NCI-H146 treated with DMSO at 0.1 percent for 48 hours (cell line): ENCODE data around the gene ZBTB17.

Experiments used
- DNase-seq: peaks from one replicate; lab custom pipeline; 2025; ENCODE audit not compliant: unreplicated experiment; lab: John Stamatoyannopoulos, UW

ZBTB17 gene

DNA sequence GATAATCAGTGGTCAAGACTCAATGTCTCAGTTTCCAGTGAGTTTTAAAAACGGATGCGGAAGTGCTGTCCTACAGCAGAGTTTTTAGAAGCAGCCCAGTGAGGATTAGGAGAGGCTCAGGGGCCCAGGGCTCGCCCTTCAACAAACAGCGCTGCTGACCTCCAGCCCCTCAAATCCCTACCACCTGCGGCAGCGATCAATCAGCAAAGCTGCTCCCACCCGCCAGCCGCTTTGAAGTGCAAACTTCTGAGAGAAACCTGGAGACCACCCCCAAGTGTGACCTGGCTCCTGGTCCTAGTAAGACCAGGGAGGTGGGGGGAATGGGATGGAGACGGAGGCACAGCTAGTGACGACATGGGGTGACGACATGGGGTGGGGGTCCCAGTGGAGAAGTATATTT is 14.4 kb downstream of the ZBTB17 start:
- DNase-seq = no peak

DNA sequence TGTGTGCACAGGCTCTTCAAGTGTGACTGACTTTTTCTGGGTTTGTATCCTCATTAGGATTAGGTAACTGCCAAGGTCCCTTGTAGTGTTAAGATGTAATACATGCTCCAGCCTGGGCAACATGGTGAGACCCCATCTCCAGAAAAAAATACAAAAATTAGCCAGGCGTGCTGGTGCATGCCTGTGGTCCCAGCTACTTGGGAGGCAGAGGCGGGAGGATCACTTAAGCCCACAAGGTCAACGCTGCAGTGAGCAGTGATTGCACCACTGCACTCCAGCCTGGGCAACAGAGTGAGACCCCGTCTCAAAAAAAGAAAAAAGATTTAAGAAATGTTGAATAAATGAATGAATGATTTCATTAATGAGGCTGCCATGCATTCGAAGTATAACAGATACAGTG is 15.1 kb downstream of the ZBTB17 start:
- DNase-seq = no peak

DNA sequence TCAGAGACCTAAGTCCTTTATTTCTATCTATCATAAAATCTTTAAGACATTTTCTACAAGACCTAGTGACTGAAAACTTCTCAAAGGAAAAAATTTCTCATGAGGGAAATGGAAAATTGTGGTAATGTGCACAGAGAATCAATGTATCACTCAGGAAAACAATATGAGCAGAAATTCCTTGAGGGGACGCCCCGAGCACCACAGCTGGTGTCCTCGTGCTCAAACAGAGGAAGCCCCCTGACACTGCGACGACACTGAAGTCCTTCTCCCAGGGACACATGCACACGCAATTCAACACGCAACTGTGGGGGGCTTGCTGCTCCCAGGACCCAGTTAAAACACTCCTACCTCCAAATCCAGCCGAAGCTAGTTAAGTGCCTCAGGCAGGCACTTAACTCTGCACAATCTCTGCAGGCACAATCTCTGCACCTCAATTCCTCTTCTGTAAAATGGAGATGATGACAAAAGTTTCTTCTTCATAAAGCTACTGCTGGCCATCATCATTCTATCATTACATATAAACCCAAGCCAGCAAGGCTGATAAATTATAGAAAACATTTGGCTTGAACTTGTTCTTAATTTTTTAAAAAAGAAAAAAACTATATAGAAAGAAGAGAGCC is 16.0 kb downstream of the ZBTB17 start:
- DNase-seq = no peak

DNA sequence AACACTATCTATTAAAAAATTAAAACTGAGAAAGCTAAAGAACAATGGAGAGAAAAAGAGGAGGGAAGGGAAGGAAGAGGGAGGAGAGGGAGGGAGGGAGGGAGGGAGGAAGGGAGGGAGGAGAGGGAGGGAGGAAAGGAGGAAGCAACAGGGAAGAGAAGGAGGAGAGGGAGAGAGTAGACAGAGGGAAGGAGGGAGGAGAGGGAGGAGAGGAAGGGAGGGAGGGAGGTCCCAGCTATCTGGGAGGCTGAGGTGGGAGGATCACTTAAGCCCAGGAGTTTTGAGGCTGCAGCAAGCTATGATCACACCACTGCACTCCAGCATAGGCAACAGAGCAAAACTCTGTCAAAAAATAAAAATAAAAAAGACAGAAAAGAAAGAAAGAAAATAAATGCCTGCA is 16.5 kb downstream of the ZBTB17 start:
- no peak for DNase-seq

DNA sequence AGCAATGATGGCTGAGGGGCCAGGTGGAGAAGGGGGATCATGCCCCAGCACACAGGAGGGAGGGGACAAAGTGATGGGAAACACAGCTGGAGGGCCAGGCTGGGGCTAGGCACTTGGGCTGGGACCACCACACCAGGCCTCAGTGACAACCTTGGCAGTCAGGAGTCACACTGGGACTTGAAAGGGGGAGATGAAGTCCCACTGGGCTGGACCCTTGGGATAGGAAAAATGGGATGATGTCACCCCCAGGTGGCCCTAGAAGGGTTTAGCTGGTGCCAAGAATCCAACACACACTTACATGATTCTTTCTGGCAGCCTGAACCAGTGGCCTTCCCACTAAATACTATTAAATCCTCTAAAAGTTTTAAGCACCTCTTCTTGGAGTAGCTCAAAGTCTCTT is 17.1 kb downstream of the ZBTB17 start:
- no peak for DNase-seq

- no peak for DNase-seq
Measured at GRCh38 chr1:15958111-15958510, 17.8 kb downstream of the ZBTB17 start.

DNA sequence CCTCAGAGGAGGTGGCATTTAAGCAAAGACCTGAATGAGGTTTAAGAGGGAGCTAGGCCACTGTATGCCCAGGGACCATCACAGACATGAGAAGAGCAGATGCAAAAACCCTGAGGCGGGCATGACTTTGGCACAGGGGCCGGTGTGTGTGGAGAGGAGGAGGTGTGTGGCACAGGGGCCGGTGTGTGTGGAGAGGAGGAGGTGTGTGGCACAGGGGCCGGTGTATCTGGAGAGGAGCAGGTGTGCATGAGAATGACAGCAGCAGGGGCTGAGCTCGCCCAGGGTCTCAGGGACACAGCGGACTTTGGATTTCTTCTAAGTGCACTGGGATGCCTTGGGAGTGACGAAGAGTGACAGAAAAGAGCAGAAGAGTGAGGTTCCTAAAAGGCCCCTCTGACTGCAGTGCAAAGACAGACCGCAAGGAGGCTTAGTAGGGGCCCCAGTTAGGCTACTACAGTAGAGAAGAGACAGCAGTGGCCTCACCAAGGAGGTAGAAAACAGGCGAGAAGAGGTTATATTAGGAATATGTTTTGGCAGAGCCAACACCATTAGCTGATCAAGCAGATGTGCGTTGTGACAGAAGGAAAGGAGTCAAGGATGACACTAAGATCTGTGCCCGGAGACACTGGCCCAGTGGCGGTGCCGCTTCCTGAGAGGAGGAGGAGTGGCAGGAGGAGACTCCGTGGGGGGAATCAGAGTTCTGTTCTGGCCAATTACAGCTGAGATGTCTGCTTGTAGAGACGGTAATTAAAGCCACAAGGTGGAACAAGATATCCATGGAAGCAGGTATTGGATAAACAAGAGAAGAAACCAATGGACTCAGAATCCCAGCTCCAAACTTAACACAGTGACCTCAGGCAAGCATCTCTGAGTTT is 18.4 kb downstream of the ZBTB17 start:
- no peak for DNase-seq

DNA sequence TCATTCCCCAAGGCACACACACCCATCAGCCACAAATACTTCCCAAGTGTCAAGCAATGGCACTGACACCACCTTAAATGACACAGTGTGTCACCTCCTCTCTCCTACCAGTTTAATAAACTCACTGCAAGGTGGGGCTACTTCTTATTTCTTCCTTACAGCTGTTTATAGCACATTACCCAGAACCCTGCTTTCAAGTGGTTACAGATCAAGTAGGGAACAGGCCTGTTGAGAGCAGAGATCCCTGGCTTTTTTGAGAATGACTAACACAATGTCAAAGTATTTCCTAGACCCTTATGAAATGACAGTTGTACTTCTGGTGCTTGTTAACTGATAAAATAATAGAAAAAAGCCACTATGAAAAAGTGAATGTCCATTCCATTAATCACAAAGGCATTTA is 19.8 kb downstream of the ZBTB17 start:
- no peak for DNase-seq

DNA sequence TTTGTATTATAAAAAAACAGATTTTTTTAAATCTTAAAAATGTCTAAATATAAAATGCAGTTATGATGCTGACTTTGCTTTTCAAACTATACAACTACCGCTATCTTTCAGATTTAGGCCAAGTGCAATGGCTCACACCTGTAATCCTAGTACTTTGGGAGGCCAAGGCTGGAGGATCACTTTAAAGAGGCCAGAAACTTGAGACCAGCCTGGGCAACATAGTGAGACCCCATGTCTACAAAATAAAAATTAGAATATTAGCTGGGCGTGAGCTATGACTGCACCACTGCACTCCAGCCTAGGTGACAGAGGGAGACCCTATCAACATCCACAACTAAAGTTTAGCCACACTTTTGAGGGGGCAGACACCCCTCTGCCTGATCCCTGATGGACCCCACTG is 20.3 kb downstream of the ZBTB17 start:
- no peak for DNase-seq

GRCh38 chr1:15954316-15954715 is 21.6 kb downstream of the ZBTB17 start:
- DNase-seq = no peak

DNA sequence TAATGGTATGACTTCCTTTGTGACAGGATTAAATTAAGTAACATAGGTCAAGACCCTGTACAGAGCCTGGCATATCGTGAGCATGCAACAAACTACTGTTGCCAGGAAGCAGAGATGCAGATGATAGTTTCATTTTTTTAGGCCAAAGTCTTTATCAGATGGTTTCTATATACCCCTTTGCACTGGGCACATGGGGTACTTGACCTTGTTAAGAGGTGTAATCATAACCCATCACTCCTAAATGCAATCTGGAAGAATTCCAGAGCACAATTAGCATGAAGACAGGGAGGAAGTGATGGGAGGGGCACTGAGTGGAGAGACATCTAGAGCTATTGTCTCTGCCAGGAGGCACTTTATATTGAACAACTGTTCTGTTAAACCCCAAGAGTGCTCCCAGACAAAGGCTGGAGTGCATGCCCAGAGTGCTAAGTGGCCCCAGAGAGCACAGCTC is 22.1 kb downstream of the ZBTB17 start:
- DNase-seq = no peak

- no peak for DNase-seq
Measured at GRCh38 chr1:15953294-15953771, 22.6 kb downstream of the ZBTB17 start.

GRCh38 chr1:15952317-15953258 is 23.3 kb downstream of the ZBTB17 start:
- no peak for DNase-seq

DNA sequence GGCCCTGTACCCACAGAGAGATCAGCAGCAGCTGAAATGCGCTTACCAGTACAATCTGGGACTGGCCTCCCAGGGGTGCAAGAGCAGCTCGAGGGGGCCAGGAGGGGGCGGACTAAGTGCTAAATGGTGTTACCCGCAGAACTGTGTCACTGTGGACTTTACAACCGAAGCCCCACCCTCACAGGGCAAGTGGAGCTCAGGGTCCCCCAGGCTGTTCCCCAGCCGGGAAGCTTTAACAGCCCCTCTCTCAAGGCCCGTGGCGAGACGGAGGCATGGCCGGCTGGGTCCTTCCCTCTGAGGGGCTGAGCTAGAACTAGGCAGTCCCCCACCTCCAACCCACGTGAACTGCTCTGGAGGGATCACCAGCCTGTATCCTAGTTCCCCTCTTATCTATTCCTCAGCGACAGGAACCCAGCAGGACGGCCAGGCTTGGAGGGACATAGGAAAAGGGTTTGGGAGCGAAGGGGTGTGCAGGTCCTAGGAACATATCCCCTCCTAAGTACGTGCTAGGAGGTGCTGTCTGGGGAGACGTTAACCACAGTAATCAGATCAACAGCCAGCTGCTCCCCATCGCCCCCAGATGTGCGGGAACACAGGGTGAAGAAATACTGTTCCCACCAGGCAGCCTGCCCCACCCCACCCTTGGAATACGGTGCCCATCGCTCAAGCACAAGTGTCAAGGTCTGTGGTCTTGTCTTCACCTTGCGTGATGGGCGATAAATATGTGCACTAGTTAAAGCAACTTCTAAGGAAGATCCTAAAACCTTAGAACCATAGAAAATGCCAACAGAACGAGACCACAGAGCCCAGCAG is 24.4 kb downstream of the ZBTB17 start:
- no peak for DNase-seq

- no peak for DNase-seq
Measured at GRCh38 chr1:15950763-15951295, 25.1 kb downstream of the ZBTB17 start.

- DNase-seq = no peak
Measured at GRCh38 chr1:15950302-15950701, 25.6 kb downstream of the ZBTB17 start.

DNA sequence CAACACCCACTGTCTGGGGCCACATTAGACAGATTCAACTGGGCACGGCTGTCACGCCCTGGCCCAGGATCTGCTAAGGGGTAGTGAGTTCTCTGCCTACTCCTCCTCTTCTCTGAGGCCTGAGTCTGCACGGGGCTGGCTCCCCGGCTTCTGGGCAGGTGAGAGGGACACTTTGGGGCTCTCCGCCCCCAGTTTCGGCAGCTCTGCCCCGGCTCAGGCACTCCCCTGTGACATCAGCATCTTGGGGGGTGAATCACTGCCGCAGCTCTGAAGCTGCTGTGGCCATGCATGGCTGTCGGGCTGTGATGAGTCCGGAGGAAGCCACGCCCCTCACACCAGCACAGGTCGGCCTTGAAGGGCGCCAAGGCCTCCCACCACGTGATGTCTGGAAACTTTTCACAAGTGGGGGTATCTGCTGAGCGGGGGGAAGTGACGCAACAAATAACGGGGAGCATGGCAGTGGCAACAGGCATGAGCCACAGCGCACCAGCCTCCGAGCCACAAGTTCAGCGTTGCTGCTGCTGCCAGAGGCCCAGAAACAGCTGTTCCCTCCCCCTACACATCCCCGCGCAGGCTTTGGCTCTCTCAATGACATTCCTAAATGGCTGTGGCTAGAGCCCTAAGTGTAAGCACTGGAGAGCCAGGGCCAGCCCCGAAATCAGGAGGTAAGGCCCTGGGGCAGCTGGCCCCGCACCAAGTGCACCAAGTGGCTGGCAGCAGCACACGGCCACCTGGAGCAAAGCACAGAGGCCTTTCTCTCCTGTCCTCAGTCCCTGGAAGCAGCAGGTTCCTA is 26.3 kb downstream of the ZBTB17 start:
- DNase-seq = no peak

DNA sequence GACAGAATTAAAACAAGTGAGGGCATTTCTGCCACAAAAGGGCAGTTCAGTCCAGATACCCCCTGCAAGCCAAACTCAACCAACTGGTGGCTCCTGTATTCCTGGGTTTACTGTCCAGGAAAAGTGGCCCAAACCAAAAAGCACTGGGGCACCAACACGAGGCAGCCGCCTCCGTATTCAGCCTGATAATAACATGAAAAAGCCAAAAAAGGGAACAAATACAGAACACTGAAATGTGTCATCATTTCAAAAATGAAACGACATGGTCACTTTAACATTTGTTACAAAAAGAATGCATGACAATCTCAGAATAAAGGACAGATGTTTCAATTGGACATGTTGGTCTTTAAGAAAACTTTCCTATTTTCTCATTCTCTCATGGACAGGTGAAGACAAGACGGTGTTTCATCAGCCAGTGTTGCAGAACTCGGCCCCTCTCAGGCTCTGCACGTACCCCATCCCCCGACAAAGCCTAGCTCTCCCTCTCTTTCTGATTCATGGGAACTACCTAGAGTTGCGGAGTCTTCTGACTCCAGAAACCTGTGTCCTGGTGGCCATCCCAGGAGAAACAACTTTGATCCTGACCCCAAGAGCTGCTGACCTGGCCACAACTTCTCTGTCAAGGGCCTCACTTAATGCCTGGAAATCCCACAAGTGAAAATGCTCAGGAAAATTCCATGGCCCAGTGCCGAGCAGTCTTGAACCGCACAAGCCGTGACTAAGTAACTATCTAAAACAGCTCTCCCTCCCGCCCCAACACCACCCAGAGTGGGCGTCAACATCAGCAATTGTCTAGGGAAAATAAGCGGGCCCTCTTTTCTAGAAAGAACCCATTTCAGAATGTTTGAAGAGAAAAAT is 27.1 kb downstream of the ZBTB17 start:
- no peak for DNase-seq
